Panc1 (cell line): ENCODE results near the gene SLC35F2. TPM values are rescaled to one million over a fixed set of nuclear protein-coding genes. Genes with fewer than 3 reads are reported as not detected.

Experiments
- ATAC-seq: fragments of 200-7000 bp; cut with Tn5 transposase; 2 replicates; pipeline ENCODE4 v1.9.1; 2020; ENCODE audit warnings: mild to moderate bottlenecking, moderate library complexity
- BruUV-seq: library from RNA; stranded (reverse); fragments of 400-500 nt; replicated peaks from 2 replicates; lab custom pipeline; 2021; lab: Mats Ljungman, UMichigan
- CTCF ChIA-PET: fragments of 300-600 bp; sonication (Branson Sonifier 250); formaldehyde crosslinking; loops from one replicate; lab custom pipeline; 2022; ENCODE audit warnings: antibody characterized with exemption; lab: Charles Lee
- POLR2A ChIA-PET: fragments of 300-600 bp; sonication (Branson Sonifier 250); formaldehyde crosslinking; loops from one replicate; lab custom pipeline; 2022; ENCODE audit warnings: antibody characterized with exemption; lab: Charles Lee
- DNase-seq: peaks from one replicate; pipeline ENCODE4 v3.0.0-alpha.2; 2010; ENCODE audit warnings: low read depth, low spot score
- H3K27ac ChIP-seq: 2 replicates; pipeline ENCODE4 v1.5.1; 2011; ENCODE audit warnings: mild to moderate bottlenecking, low read length, inconsistent platforms
- H3K27me3 ChIP-seq: fragments of 200-500 bp; sonication (Bioruptor generic); 2 replicates; pipeline ENCODE4 v1.6.0; 2014; ENCODE audit warnings: low read length, inconsistent platforms; ENCODE audit not compliant: control insufficient read depth, insufficient read depth
- H3K36me3 ChIP-seq: fragments of 200-500 bp; sonication (Bioruptor generic); 2 replicates; pipeline ENCODE4 v1.5.1; 2014; ENCODE audit warnings: inconsistent platforms, mild to moderate bottlenecking, low read length, moderate library complexity; ENCODE audit not compliant: control insufficient read depth, insufficient read depth
- H3K4me1 ChIP-seq: 2 replicates; pipeline ENCODE4 v1.5.1; 2011; ENCODE audit warnings: inconsistent platforms, mild to moderate bottlenecking, low read length, moderate library complexity; ENCODE audit not compliant: control insufficient read depth, insufficient read depth
- H3K4me3 ChIP-seq, 2 experiments: 2 replicates each; pipeline ENCODE4 v1.5.1; 2011 to 2012; ENCODE audit warnings: low read depth in 2 of 2, low read length in 2 of 2, mild to moderate bottlenecking in 2 of 2, inconsistent platforms in 1 of 2, moderate library complexity in 1 of 2
- H3K9me3 ChIP-seq: fragments of 200-500 bp; sonication (Bioruptor generic); 2 replicates; pipeline ENCODE4 v1.5.1; 2014; ENCODE audit warnings: low read depth, mild to moderate bottlenecking, inconsistent platforms, low read length, moderate library complexity; ENCODE audit not compliant: control insufficient read depth, insufficient read depth
- POLR2AphosphoS5 ChIP-seq: IDR thresholded peaks from 2 replicates; pipeline ENCODE4 v1.6.1; 2012; ENCODE audit warnings: mild to moderate bottlenecking, low read depth, low read length, moderate library complexity
- SIN3A ChIP-seq: IDR thresholded peaks from 2 replicates; pipeline ENCODE4 v1.6.1; 2012; ENCODE audit warnings: low read depth, mild to moderate bottlenecking, low read length, moderate library complexity, borderline replicate concordance; ENCODE audit not compliant: insufficient read depth
- TCF7L2 ChIP-seq: IDR thresholded peaks from 2 replicates; pipeline ENCODE4 v1.6.1; 2011; ENCODE audit warnings: mild to moderate bottlenecking, low read depth, low read length, inconsistent platforms
- in situ Hi-C: cut with HindIII; loops from 2 replicates; pipeline ENCODE4 v1.10.0; 2016; ENCODE audit warnings: low sequenced_read_pairs, low pct_unique_long_range_greater_than_20kb
- intact Hi-C: fragments of 100-400 bp; cut with micrococcal nuclease; formaldehyde crosslinking; loops from one replicate; pipeline ENCODE4 v1.10.0; 2022; ENCODE audit not compliant: unreplicated experiment
- total RNA-seq: library from RNA; stranded (reverse); gene quantifications from one replicate; pipeline ENCODE4 v1.2.1, GENCODE V29; 2021; ENCODE audit not compliant: unreplicated experiment
- TF ChIP-seq, protein P1 (sequence below): fragments of 450-650 bp; IDR thresholded peaks from 2 replicates; pipeline ENCODE4 v1.5.1; 2017; ENCODE audit warnings: mild to moderate bottlenecking
- TF ChIP-seq, protein P2 (sequence below), 2 experiments: IDR thresholded peaks; 2 replicates each; pipeline ENCODE4 v1.6.1; 2011 to 2012; ENCODE audit warnings: low read depth in 2 of 2, control low read depth in 1 of 2, low read length in 1 of 2, mild to moderate bottlenecking in 1 of 2, moderate library complexity in 1 of 2; ENCODE audit not compliant: insufficient read depth in 1 of 2

Gene SLC35F2
- total RNA-seq, 1 experiment from 2014 or later: 89.4 TPM

DNA sequence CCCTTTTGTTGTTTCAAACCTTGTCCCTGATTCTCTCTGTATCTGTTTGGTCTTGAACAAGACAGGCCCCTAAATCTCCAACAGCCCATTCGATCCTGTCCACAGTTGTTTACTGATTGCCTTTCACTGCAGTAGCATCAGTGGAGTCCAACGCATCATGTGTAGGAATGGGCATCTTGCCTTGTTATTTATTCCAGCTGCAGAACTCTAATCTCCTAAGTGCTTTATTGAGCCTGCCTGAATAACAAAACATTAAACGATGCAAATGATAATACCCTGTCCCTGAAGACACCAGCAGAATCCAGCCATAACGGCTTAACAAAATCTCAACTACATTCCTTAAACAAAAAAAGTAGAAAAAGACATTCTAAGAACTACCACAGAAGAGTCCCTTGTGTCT, 50.1 kb downstream of the SLC35F2 start:
- ATAC-seq (no peak), DNase-seq (no peak)
- Histone ChIP-seq H3K27ac (no peak overlapping the region), H3K9me3 (no peaks in the 10 kb centered on the region), H3K27me3 (no peaks in the 10 kb centered on the region), H3K4me3 (no peak overlapping the region), H3K36me3 (peaks cover 36% of the 10 kb centered on the region), H3K4me1 (no peaks in the 10 kb centered on the region; the same call in 1 of the 2 replicates)
- in situ Hi-C loops (no loop called here), intact Hi-C loops (no loop called here)
- TF ChIP-seq, protein P1, sequence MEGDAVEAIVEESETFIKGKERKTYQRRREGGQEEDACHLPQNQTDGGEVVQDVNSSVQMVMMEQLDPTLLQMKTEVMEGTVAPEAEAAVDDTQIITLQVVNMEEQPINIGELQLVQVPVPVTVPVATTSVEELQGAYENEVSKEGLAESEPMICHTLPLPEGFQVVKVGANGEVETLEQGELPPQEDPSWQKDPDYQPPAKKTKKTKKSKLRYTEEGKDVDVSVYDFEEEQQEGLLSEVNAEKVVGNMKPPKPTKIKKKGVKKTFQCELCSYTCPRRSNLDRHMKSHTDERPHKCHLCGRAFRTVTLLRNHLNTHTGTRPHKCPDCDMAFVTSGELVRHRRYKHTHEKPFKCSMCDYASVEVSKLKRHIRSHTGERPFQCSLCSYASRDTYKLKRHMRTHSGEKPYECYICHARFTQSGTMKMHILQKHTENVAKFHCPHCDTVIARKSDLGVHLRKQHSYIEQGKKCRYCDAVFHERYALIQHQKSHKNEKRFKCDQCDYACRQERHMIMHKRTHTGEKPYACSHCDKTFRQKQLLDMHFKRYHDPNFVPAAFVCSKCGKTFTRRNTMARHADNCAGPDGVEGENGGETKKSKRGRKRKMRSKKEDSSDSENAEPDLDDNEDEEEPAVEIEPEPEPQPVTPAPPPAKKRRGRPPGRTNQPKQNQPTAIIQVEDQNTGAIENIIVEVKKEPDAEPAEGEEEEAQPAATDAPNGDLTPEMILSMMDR: no peak
- no peak for TF ChIP-seq TCF7L2
- TF ChIP-seq POLR2AphosphoS5: no peak
- no peak for TF ChIP-seq SIN3A
- TF ChIP-seq, protein P2, sequence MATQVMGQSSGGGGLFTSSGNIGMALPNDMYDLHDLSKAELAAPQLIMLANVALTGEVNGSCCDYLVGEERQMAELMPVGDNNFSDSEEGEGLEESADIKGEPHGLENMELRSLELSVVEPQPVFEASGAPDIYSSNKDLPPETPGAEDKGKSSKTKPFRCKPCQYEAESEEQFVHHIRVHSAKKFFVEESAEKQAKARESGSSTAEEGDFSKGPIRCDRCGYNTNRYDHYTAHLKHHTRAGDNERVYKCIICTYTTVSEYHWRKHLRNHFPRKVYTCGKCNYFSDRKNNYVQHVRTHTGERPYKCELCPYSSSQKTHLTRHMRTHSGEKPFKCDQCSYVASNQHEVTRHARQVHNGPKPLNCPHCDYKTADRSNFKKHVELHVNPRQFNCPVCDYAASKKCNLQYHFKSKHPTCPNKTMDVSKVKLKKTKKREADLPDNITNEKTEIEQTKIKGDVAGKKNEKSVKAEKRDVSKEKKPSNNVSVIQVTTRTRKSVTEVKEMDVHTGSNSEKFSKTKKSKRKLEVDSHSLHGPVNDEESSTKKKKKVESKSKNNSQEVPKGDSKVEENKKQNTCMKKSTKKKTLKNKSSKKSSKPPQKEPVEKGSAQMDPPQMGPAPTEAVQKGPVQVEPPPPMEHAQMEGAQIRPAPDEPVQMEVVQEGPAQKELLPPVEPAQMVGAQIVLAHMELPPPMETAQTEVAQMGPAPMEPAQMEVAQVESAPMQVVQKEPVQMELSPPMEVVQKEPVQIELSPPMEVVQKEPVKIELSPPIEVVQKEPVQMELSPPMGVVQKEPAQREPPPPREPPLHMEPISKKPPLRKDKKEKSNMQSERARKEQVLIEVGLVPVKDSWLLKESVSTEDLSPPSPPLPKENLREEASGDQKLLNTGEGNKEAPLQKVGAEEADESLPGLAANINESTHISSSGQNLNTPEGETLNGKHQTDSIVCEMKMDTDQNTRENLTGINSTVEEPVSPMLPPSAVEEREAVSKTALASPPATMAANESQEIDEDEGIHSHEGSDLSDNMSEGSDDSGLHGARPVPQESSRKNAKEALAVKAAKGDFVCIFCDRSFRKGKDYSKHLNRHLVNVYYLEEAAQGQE (IDR thresholded peaks at IDR 0.05; ENCODE audit: insufficient read depth in 1 of 2, low read depth in 2 of 2, low read length in 1 of 2): no peak
- ChIA-PET CTCF (no interaction called here), POLR2A (no interaction called here)
- BruUV-seq: no TSS peak

DNA sequence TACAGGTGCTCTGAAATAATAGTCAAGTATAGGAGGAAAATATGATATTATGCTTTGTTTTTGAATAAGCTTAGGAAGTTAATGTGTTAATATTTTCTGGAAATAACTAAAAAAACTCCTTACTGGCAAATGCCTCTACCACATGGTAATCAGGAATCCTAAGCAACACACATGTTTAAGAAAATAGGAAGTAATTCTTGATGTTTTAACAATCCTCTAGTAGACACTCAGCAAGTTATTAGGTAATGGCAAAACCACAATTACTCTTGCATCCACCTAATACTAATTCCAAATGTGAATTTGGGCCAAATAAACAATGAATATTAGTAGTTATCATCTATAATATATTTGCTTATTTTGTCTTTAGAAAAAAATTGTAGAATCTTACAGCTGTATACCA, 53.6 kb downstream of the SLC35F2 start:
- Histone ChIP-seq H3K4me1 (no peaks in the 10 kb centered on the region; the same call in 1 of the 2 replicates), H3K36me3 (peaks cover 41% of the 10 kb centered on the region), H3K27ac (no peak overlapping the region), H3K27me3 (no peaks in the 10 kb centered on the region), H3K9me3 (no peaks in the 10 kb centered on the region), H3K4me3 (no peak overlapping the region)
- in situ Hi-C loops: no loop called here
- no TSS peak for BruUV-seq
- TF ChIP-seq POLR2AphosphoS5 (no peak), SIN3A (no peak), TCF7L2 (no peak)
- TF ChIP-seq, protein P1: no peak
- TF ChIP-seq, protein P2 (IDR thresholded peaks at IDR 0.05; ENCODE audit: insufficient read depth in 1 of 2, low read depth in 2 of 2, low read length in 1 of 2): no peak
- CTCF ChIA-PET: no interaction called here
- ATAC-seq: no peak
- POLR2A ChIA-PET: interaction anchor here (0.5 kb wide), 1 partner anchor 51 kb away, joined by 4 read pairs; no protein-coding TSS in a partner anchor
- intact Hi-C loops: no loop called here
- DNase-seq: no peak
